Lower leg skin (tissue), 3 donors: ENCODE data around the gene TRAPPC3.

Experiments
- POLR2A ChIP-seq, 2 donors: fragments of 450-650 bp; IDR thresholded peaks; one replicate each; pipeline ENCODE4 v1.6.1; 2016 to 2017; ENCODE audit warnings: antibody characterized with exemption in 2 of 2, mild to moderate bottlenecking in 1 of 2, moderate library complexity in 1 of 2
- TF ChIP-seq, protein P1 (sequence below), 3 donors: fragments of 450-650 bp; IDR thresholded peaks; one replicate each; pipeline ENCODE4 v1.5.1; 2016; ENCODE audit warnings: antibody characterized with exemption in 3 of 3, mild to moderate bottlenecking in 3 of 3, moderate library complexity in 2 of 3

- TF ChIP-seq, protein P1, sequence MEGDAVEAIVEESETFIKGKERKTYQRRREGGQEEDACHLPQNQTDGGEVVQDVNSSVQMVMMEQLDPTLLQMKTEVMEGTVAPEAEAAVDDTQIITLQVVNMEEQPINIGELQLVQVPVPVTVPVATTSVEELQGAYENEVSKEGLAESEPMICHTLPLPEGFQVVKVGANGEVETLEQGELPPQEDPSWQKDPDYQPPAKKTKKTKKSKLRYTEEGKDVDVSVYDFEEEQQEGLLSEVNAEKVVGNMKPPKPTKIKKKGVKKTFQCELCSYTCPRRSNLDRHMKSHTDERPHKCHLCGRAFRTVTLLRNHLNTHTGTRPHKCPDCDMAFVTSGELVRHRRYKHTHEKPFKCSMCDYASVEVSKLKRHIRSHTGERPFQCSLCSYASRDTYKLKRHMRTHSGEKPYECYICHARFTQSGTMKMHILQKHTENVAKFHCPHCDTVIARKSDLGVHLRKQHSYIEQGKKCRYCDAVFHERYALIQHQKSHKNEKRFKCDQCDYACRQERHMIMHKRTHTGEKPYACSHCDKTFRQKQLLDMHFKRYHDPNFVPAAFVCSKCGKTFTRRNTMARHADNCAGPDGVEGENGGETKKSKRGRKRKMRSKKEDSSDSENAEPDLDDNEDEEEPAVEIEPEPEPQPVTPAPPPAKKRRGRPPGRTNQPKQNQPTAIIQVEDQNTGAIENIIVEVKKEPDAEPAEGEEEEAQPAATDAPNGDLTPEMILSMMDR (IDR thresholded peaks at IDR 0.05): no peak
- no peak for TF ChIP-seq POLR2A (IDR thresholded peaks at IDR 0.05)
Observed at GRCh38 chr1:36135796-36136195, 13.5 kb downstream of the TRAPPC3 start.
